ENCODE measurements around the gene CXXC1.
"Not testable (repeated sequence)": the region's sequence is repeated elsewhere in the genome, so short reads cannot be mapped to it uniquely, and the experiment has no call there.

CXXC1 gene

GRCh38 chr18:50274044-50274442, 13.4 kb downstream of the CXXC1 start:
- DNase-seq = no peak

GRCh38 chr18:50273203-50274043, 14.1 kb downstream of the CXXC1 start:
- no peak for DNase-seq

- no peak for DNase-seq
These were observed 14.9 kb downstream of the CXXC1 start for GRCh38 chr18:50272568-50272967.

- no peak for DNase-seq
These were observed 19.3 kb downstream of the CXXC1 start for GRCh38 chr18:50268022-50268747.

- DNase-seq = peak; percentile 29
These were observed 21.2 kb downstream of the CXXC1 start, which contains the start of gene CFAP53 for GRCh38 chr18:50266248-50266704. CFAP53 (minus strand) TSS chr18:50266495; CDS start chr18:50266404, 91 bp downstream.

DNA sequence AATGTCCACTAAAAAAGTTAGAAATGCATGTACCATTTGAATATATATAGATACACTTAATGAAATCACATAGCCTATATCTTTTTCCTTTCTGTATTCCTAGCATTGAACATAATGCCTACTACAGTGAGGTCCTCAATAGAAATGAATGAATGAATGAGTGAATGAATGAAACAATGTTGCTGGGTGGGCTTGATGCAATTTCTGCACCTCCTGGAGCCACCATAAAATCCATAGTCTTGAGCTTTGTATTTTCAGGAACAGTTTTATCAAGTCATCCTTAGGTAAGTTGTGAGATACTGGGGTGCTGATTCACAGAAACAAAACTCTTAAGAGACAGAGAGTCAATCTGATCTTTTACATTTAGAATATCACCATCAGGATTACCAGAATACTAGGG, 24.5 kb downstream of the CXXC1 start:
- DNase-seq = no peak

- DNase-seq = no peak
These were observed 36.6 kb downstream of the CXXC1 start for GRCh38 chr18:50250935-50251334.

- DNase-seq = no peak
These were observed 37.9 kb downstream of the CXXC1 start for GRCh38 chr18:50249576-50249975.

GRCh38 chr18:50247561-50247960, 39.9 kb downstream of the CXXC1 start:
- DNase-seq = no peak

DNA sequence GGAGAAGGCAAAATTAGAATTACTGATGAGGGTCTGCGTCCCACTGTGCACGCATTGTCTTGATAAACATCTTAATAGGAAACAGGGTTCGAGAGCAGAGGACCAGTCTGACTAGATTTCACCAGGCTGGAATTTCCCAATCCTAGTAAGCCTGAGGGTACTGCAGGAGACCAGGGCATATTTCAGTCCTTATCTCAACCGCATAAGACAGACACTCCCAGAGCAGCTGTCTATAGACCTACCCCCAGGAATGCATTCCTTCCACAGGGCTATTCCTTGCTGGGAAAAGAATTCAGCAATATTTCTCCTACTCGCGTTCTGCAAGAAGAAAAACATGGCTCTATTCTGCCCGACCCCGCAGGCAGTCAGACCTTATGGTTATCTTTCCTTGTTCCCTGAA, 45.7 kb downstream of the CXXC1 start:
- DNase-seq = not testable (repeated sequence)

DNA sequence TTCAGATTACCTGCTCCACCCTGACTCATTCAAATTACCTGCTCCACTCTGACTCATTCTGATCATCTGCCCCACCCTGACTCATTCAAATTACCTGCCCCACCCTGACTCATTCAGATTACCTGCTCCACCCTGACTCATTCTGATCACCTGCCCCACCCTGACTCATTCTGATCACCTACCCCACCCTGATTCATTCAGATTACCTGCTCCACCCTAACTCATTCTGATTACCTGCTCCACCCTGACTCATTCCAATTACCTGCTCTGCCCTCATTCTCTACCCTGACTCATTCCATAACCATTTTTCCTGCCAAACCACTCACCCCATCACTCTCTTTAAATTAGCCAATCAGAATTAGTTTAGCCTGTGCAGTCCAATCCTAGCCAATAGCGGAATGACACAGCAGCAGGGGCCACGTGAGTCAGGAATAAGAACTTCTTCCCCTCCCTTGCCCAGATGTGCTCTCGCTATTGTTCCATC, 47.4 kb downstream of the CXXC1 start:
- DNase-seq = no peak

GRCh38 chr18:50232419-50232818, 55.1 kb downstream of the CXXC1 start:
- no peak for DNase-seq

Data from SIG-M5 (cell line).